H1 (cell line): ENCODE data around the gene FCRL5. TPM values are rescaled to one million over a fixed set of nuclear protein-coding genes. Genes with fewer than 3 reads are reported as not detected.

ENCODE experiments used
- CTCF ChIA-PET: fragments of 300-600 bp; sonication (Branson Sonifier 250); formaldehyde crosslinking; loops from one replicate; lab custom pipeline; 2021; ENCODE audit not compliant: partially characterized antibody; lab: Charles Lee
- POLR2A ChIA-PET: fragments of 300-600 bp; sonication (Branson Sonifier 250); formaldehyde crosslinking; loops from one replicate; lab custom pipeline; 2021; ENCODE audit warnings: inconsistent platforms; ENCODE audit not compliant: partially characterized antibody; lab: Charles Lee
- DNase-seq, 2 experiments: peaks; one replicate each; pipeline versions ENCODE4 v3.0.0 to v3.0.0-alpha.2; 2010 to 2022; ENCODE audit warnings: low spot score in 2 of 2, low read depth in 1 of 2, mixed read lengths in 1 of 2
- FAIRE-seq: peaks from 2 replicates; lab custom pipeline; 2011; peaks lifted over from hg19 to GRCh38; lab: Jason Lieb, UNC
- H2AFZ ChIP-seq: 2 replicates; pipeline ENCODE4 v1.8.1; 2012; ENCODE audit warnings: low read length, inconsistent platforms
- H2AK5ac ChIP-seq: 2 replicates; pipeline ENCODE4 v1.6.1; 2013; ENCODE audit warnings: low read depth, low read length
- H2BK120ac ChIP-seq: replicated peaks from 2 replicates; pipeline ENCODE3; 2013; ENCODE audit warnings: low read depth, low read length, inconsistent platforms
- H2BK12ac ChIP-seq: 2 replicates; pipeline ENCODE4 v1.6.1; 2013; ENCODE audit warnings: low read depth, low read length
- H2BK15ac ChIP-seq: 2 replicates; pipeline ENCODE4 v1.6.1; 2013; ENCODE audit warnings: low read length
- H2BK20ac ChIP-seq: 2 replicates; pipeline ENCODE4 v1.6.1; 2013; ENCODE audit warnings: low read length
- H2BK5ac ChIP-seq: 2 replicates; pipeline ENCODE4 v1.6.1; 2013; ENCODE audit warnings: low read depth, low read length
- H3K14ac ChIP-seq: 2 replicates; pipeline ENCODE4 v1.6.1; 2013; ENCODE audit warnings: inconsistent platforms; ENCODE audit not compliant: insufficient read length
- H3K18ac ChIP-seq: 2 replicates; pipeline ENCODE4 v1.6.1; 2013; ENCODE audit warnings: low read length; ENCODE audit errors: extremely low read depth
- H3K23ac ChIP-seq: 2 replicates; pipeline ENCODE4 v1.6.1; 2013; ENCODE audit warnings: inconsistent platforms; ENCODE audit not compliant: insufficient read length
- H3K23me2 ChIP-seq: 2 replicates; pipeline ENCODE4 v1.6.1; 2013; ENCODE audit warnings: low read depth, low read length
- H3K27ac ChIP-seq: 2 replicates; pipeline ENCODE4 v1.6.1; 2011; ENCODE audit warnings: low read depth, low read length, inconsistent platforms
- H3K27me3 ChIP-seq, 4 experiments: replicated peaks in 1 of 4; 1 replicate in 1 of 4; 2 replicates in 3 of 4; pipeline versions ENCODE4 v1.6.1 to v1.8.1; 2011 to 2013; ENCODE audit warnings: low read length in 3 of 4, mild to moderate bottlenecking in 3 of 4, inconsistent platforms in 2 of 4, mixed read lengths in 2 of 4, moderate library complexity in 1 of 4; ENCODE audit not compliant: control insufficient read depth in 3 of 4, insufficient read depth in 3 of 4; ENCODE audit errors: extremely low read depth in 1 of 4
- H3K36me3 ChIP-seq, 4 experiments: 2 replicates each; pipeline versions ENCODE4 v1.6.1 to v1.8.1; 2011 to 2013; ENCODE audit warnings: mild to moderate bottlenecking in 4 of 4, low read length in 3 of 4, moderate library complexity in 2 of 4, control low read depth in 1 of 4, inconsistent platforms in 1 of 4; ENCODE audit not compliant: insufficient read depth in 4 of 4, control insufficient read depth in 2 of 4
- H3K4ac ChIP-seq: replicated peaks from 2 replicates; pipeline ENCODE3; 2013; ENCODE audit warnings: low read length, low read depth, mixed read lengths, inconsistent platforms; ENCODE audit not compliant: insufficient read length
- H3K4me1 ChIP-seq, 4 experiments: replicated peaks in 1 of 4; 1 replicate in 1 of 4; 2 replicates in 3 of 4; pipeline versions ENCODE4 v1.6.1 to v1.8.1; 2011 to 2013; ENCODE audit warnings: low read length in 3 of 4, inconsistent platforms in 2 of 4, mixed read lengths in 1 of 4; ENCODE audit not compliant: insufficient read depth in 4 of 4, control insufficient read depth in 3 of 4
- H3K4me2 ChIP-seq, 2 experiments: 2 replicates each; pipeline versions ENCODE4 v1.6.1 to v1.8.1; 2011 to 2013; ENCODE audit warnings: low read depth in 2 of 2, low read length in 2 of 2, control low read depth in 1 of 2, inconsistent platforms in 1 of 2, mild to moderate bottlenecking in 1 of 2; ENCODE audit not compliant: insufficient read depth in 1 of 2
- H3K4me3 ChIP-seq, 4 experiments: fragments of 200-600, 300-600 bp in 1 of 4; sonication (generic), shearing (Covaris generic), sonication (Bioruptor Twin) in 1 of 4; 2 replicates each; pipeline versions ENCODE4 v1.5.1 to v1.8.1; 2011 to 2016; ENCODE audit warnings: low read length in 4 of 4, low read depth in 3 of 4, control low read depth in 2 of 4, inconsistent platforms in 2 of 4, mild to moderate bottlenecking in 2 of 4, mixed read lengths in 1 of 4, moderate library complexity in 1 of 4; ENCODE audit not compliant: insufficient read depth in 2 of 4; ENCODE audit errors: extremely low read depth in 1 of 4
- H3K56ac ChIP-seq: replicated peaks from 2 replicates; pipeline ENCODE3; 2013; ENCODE audit warnings: low read depth, mild to moderate bottlenecking, mixed read lengths, low read length, inconsistent platforms; ENCODE audit not compliant: insufficient read length
- H3K79me1 ChIP-seq: 2 replicates; pipeline ENCODE4 v1.6.1; 2013; ENCODE audit warnings: low read depth, low read length, control low read depth
- H3K79me2 ChIP-seq, 2 experiments: 2 replicates each; pipeline versions ENCODE4 v1.6.1 to v1.8.1; 2012 to 2013; ENCODE audit warnings: low read length in 2 of 2, mild to moderate bottlenecking in 2 of 2, inconsistent platforms in 1 of 2; ENCODE audit not compliant: insufficient read depth in 2 of 2, control insufficient read depth in 1 of 2
- H3K9ac ChIP-seq, 4 experiments: replicated peaks in 1 of 4; 1 replicate in 1 of 4; 2 replicates in 3 of 4; pipeline versions ENCODE4 v1.6.1 to v1.8.1; 2011 to 2013; ENCODE audit warnings: low read depth in 3 of 4, low read length in 3 of 4, control low read depth in 2 of 4, mild to moderate bottlenecking in 2 of 4, moderate library complexity in 2 of 4, inconsistent platforms in 1 of 4; ENCODE audit errors: extremely low read depth in 1 of 4
- H3K9me3 ChIP-seq, 2 experiments: 2 replicates each; pipeline versions ENCODE4 v1.6.1 to v1.8.1; 2012 to 2013; ENCODE audit warnings: mild to moderate bottlenecking in 2 of 2, moderate library complexity in 2 of 2, control low read depth in 1 of 2, inconsistent platforms in 1 of 2, low read depth in 1 of 2, low read length in 1 of 2, mixed read lengths in 1 of 2; ENCODE audit not compliant: insufficient read depth in 2 of 2
- H4K20me1 ChIP-seq, 2 experiments: replicated peaks in 1 of 2; 2 replicates each; pipeline versions ENCODE3 to v1.8.1; 2011 to 2013; ENCODE audit warnings: inconsistent platforms in 2 of 2, low read length in 2 of 2, mild to moderate bottlenecking in 1 of 2; ENCODE audit not compliant: insufficient read depth in 2 of 2, control insufficient read depth in 1 of 2
- H4K5ac ChIP-seq: 2 replicates; pipeline ENCODE4 v1.6.1; 2013; ENCODE audit warnings: low read length, low read depth, mixed read lengths, inconsistent platforms; ENCODE audit not compliant: insufficient read length
- H4K8ac ChIP-seq: 2 replicates; pipeline ENCODE4 v1.8.0; 2013; ENCODE audit warnings: mild to moderate bottlenecking, moderate library complexity, low read length, inconsistent platforms; ENCODE audit not compliant: insufficient read depth; ENCODE audit errors: extremely low read depth
- H4K91ac ChIP-seq: replicated peaks from 2 replicates; pipeline ENCODE3; 2013; ENCODE audit warnings: low read length, mixed read lengths, inconsistent platforms; ENCODE audit not compliant: insufficient read length
- BACH1 ChIP-seq: IDR thresholded peaks from 2 replicates; pipeline ENCODE4 v1.6.1; 2012; ENCODE audit warnings: low read length, improper control_type of control experiment
- BRCA1 ChIP-seq: IDR thresholded peaks from 2 replicates; pipeline ENCODE4 v1.6.1; 2012; ENCODE audit warnings: low read depth, low read length, improper control_type of control experiment
- CEBPB ChIP-seq: IDR thresholded peaks from 2 replicates; pipeline ENCODE4 v1.6.1; 2012; ENCODE audit warnings: low read depth, low read length
- CTCF ChIP-seq, 3 experiments: IDR thresholded peaks; 1 replicate in 2 of 3; 2 replicates in 1 of 3; pipeline versions ENCODE4 v1.5.1 to v1.6.1; 2011; ENCODE audit warnings: low read length in 3 of 3, mild to moderate bottlenecking in 3 of 3, inconsistent platforms in 2 of 3, low read depth in 1 of 3, moderate library complexity in 1 of 3; ENCODE audit not compliant: insufficient read depth in 1 of 3; ENCODE audit errors: control extremely low read depth in 1 of 3
- E2F6 ChIP-seq: IDR thresholded peaks from 2 replicates; pipeline ENCODE4 v1.6.1; 2012; ENCODE audit warnings: inconsistent platforms
- EGR1 ChIP-seq: IDR thresholded peaks from 2 replicates; pipeline ENCODE4 v1.6.1; 2011; ENCODE audit warnings: low read depth, low read length, borderline replicate concordance
- EZH2 ChIP-seq: fragments of 200-600 bp; sonication (generic); IDR thresholded peaks from 2 replicates; pipeline ENCODE4 v1.7.1; 2012; ENCODE audit warnings: low read depth, mild to moderate bottlenecking, moderate library complexity, low read length, inconsistent platforms; ENCODE audit not compliant: severe bottlenecking
- GABPA ChIP-seq: IDR thresholded peaks from 2 replicates; pipeline ENCODE4 v1.6.1; 2011; ENCODE audit warnings: mild to moderate bottlenecking, low read length, moderate library complexity, borderline replicate concordance; ENCODE audit not compliant: insufficient read depth
- NRF1 ChIP-seq: IDR thresholded peaks from 2 replicates; pipeline ENCODE4 v1.6.1; 2011; ENCODE audit warnings: mild to moderate bottlenecking, low read depth, low read length, improper control_type of control experiment
- SIX5 ChIP-seq: IDR thresholded peaks from 2 replicates; pipeline ENCODE4 v1.6.1; 2011; ENCODE audit warnings: mild to moderate bottlenecking, low read depth, low read length
- SRF ChIP-seq: IDR thresholded peaks from 2 replicates; pipeline ENCODE4 v1.6.1; 2011; ENCODE audit warnings: mild to moderate bottlenecking, low read depth, low read length, moderate library complexity
- TAF1 ChIP-seq: IDR thresholded peaks from 2 replicates; pipeline ENCODE4 v1.6.1; 2011; ENCODE audit warnings: mild to moderate bottlenecking, low read depth, low read length
- WGBS, 2 experiments: shearing (Covaris generic) in 1 of 2; methylation state at CpG; one replicate each; pipeline versions ENCODE4 v1.1.6 to v1.1.7; 2013 to 2015; ENCODE audit warnings: low lambda C conversion rate in 2 of 2, mixed read lengths in 2 of 2, inconsistent platforms in 1 of 2, low coverage in 1 of 2, missing lambda C conversion rate in 1 of 2; ENCODE audit not compliant: insufficient replicate concordance in 2 of 2, insufficient coverage in 1 of 2, insufficient read length in 1 of 2; ENCODE audit errors: extremely low coverage in 1 of 2, missing lambda C conversion rate in 1 of 2; 5-methylcytosine and 5-hydroxymethylcytosine counted together
- polyA plus RNA-seq, 7 experiments: library from polyadenylated mRNA; depleted of rRNA in 3 of 7; stranded (reverse) in 5 of 7; unstranded in 2 of 7; fragments of >200 nt in 5 of 7; fragments of 200-250 nt in 2 of 7; gene quantifications; 1 replicate in 5 of 7; 2 replicates in 1 of 7; 4 replicates in 1 of 7; pipeline versions ENCODE4 v1.2.1 to v1.2.3, GENCODE V29; 2011 to 2013; ENCODE audit warnings: missing spikeins in 2 of 7, mixed read lengths in 2 of 7
- total RNA-seq: library from RNA; stranded (reverse); fragmentation: NEBNext Ultra II Directional; extraction: Animal tissue kit (Norgen Biotek cat#: 25700); gene quantifications from 2 replicates; pipeline ENCODE4 v1.2.1, GENCODE V29; 2021

FCRL5 gene
- total and polyA plus RNA-seq, 2 of the 8 experiments (the other 6 are each of a cell fraction or from before 2014, with no cell fraction given): 1.0 to 2.6 TPM

- DNase-seq (no peak), FAIRE-seq (no peak)
- Histone ChIP-seq H3K4me2 (no peak overlapping the region), H3K9me3 (no peaks in the 10 kb centered on the region), H3K27ac (no peak overlapping the region), H2BK12ac (no peak overlapping the region), H3K14ac (no peak overlapping the region), H3K36me3 (no peaks in the 10 kb centered on the region), H2BK5ac (no peak overlapping the region), H3K9ac (no peak overlapping the region), H2AK5ac (no peak overlapping the region), H4K91ac (no peak overlapping the region), H2BK120ac (no peak overlapping the region), H3K79me1 (no peaks in the 10 kb centered on the region), H3K18ac (no peak overlapping the region), H4K20me1 (no peaks in the 10 kb centered on the region), H3K23ac (no peak overlapping the region), H3K23me2 (no peaks in the 10 kb centered on the region; the same call in 1 of the 2 replicates), H3K27me3 (no peaks in the 10 kb centered on the region), H2BK20ac (no peak overlapping the region), H3K56ac (no peak overlapping the region), H3K4me1 (no peaks in the 10 kb centered on the region), H4K5ac (no peak overlapping the region), H2BK15ac (no peak overlapping the region), H4K8ac (no peak overlapping the region), H3K79me2 (no peaks in the 10 kb centered on the region), H3K4ac (no peak overlapping the region), H2AFZ (no peak overlapping the region), H3K4me3 (no peak overlapping the region)
- CTCF ChIA-PET: interaction anchor here (0.7 to 3.7 kb wide), 8 partner anchors 9 to 144 kb away, joined by 3 to 20 read pairs (median 4); no protein-coding TSS in a partner anchor
- POLR2A ChIA-PET: interaction anchor here (1.6 kb wide), 1 partner anchor 11 kb away, joined by 4 read pairs; no protein-coding TSS in a partner anchor
- 84% methylated on average over 2 of the region's 2 CpGs; no CpG with 5 or more reads in 1 of the 2 experiments for WGBS, 2 experiments
- TF ChIP-seq E2F6: no peak
- no peak for TF ChIP-seq NRF1
- no peak for TF ChIP-seq EGR1
- TF ChIP-seq SIX5: no peak
- no peak for TF ChIP-seq TAF1
- TF ChIP-seq CEBPB: no peak
- TF ChIP-seq SRF: no peak
- no peak for TF ChIP-seq BACH1
- no peak for TF ChIP-seq GABPA
- no peak for TF ChIP-seq EZH2
- TF ChIP-seq BRCA1: no peak
- TF ChIP-seq CTCF (IDR thresholded peaks at IDR 0.05; ENCODE audit: control extremely low read depth in 1 of 3, insufficient read depth in 1 of 3, low read depth in 1 of 3, low read length in 3 of 3): no peak
Observed at GRCh38 chr1:157595356-157595755, 43.0 kb upstream of the FCRL5 start.
